AG09309 (cell line): ENCODE results near the gene KCNJ9.

Source experiments
- DNase-seq: peaks from one replicate; pipeline ENCODE4 v3.0.0-alpha.2; 2010; ENCODE audit warnings: low read depth
- H3K4me3 ChIP-seq: 2 replicates; pipeline ENCODE4 v1.5.1; 2011; ENCODE audit warnings: mild to moderate bottlenecking, low read depth, low read length, moderate library complexity; ENCODE audit not compliant: control insufficient read depth
- TF ChIP-seq, protein P1 (sequence below): IDR thresholded peaks from 2 replicates; pipeline ENCODE4 v1.5.1; 2011; ENCODE audit warnings: mild to moderate bottlenecking, low read depth, low read length, inconsistent platforms; ENCODE audit not compliant: insufficient read depth, control insufficient read depth; ENCODE audit errors: missing control alignments

KCNJ9 gene

DNA sequence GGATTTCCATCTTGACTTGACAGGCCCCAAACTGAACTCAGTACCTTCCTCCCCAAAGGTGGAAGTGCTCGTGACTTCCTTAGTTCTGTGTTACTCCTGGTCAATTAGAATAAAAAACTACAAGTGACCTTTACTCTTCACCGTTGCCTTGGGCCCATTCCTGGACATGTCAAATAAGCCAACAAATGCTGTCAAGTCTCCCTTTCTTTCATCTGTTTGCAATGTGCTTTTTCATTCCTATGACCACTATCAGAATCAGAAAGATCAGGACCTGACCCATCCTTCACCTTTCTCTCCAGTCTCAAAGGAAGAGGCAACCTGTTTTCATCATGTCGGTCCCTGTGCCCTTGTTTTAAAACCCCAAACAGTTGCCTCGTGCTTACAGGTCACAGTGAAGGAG lies 6.5 kb upstream of the KCNJ9 start:
- no peak overlapping the region for H3K4me3 ChIP-seq
- no peak for DNase-seq
- TF ChIP-seq, protein P1, sequence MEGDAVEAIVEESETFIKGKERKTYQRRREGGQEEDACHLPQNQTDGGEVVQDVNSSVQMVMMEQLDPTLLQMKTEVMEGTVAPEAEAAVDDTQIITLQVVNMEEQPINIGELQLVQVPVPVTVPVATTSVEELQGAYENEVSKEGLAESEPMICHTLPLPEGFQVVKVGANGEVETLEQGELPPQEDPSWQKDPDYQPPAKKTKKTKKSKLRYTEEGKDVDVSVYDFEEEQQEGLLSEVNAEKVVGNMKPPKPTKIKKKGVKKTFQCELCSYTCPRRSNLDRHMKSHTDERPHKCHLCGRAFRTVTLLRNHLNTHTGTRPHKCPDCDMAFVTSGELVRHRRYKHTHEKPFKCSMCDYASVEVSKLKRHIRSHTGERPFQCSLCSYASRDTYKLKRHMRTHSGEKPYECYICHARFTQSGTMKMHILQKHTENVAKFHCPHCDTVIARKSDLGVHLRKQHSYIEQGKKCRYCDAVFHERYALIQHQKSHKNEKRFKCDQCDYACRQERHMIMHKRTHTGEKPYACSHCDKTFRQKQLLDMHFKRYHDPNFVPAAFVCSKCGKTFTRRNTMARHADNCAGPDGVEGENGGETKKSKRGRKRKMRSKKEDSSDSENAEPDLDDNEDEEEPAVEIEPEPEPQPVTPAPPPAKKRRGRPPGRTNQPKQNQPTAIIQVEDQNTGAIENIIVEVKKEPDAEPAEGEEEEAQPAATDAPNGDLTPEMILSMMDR = no peak

DNA sequence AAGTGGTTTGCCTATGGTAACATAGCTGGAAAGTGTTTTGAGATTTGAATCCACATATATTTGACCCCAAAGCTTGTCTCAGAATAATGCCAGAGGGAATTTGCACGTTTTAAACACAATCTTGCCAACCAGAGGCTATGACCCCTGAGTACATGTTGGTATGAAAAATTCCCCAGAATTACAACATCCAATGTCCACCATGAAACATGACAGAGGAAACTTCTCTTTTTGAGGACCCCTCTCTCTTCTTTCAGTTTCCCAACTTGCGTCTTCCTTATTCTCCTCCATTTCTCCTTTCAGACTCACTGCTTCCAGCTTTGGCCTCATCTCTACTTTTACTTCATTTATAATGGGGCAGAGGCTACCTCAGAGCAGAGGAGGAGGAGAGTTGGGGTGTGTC lies 5.5 kb upstream of the KCNJ9 start:
- DNase-seq = no peak
- TF ChIP-seq, protein P1 = no peak
- no peak overlapping the region for H3K4me3 ChIP-seq

DNA sequence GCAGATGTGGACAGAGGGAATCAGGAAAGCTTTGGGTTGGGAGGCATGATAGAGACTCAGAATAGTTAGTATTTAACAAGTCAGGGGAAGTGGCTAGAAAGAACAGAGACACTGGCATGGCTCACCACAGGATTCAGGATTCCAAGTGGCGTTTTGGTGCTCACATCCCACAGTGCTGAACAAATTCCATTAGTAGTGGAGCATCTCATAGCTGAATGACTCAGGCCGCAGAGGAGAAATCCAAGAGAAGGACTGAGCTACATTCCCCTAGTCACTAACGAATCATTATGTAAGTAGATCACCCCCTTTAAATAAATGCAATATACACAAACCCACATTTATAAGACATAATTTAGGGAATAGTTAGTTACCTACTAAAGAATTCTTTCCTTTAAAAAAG lies 5.0 kb upstream of the KCNJ9 start:
- DNase-seq = no peak
- no peak overlapping the region for H3K4me3 ChIP-seq
- TF ChIP-seq, protein P1 = no peak

DNA sequence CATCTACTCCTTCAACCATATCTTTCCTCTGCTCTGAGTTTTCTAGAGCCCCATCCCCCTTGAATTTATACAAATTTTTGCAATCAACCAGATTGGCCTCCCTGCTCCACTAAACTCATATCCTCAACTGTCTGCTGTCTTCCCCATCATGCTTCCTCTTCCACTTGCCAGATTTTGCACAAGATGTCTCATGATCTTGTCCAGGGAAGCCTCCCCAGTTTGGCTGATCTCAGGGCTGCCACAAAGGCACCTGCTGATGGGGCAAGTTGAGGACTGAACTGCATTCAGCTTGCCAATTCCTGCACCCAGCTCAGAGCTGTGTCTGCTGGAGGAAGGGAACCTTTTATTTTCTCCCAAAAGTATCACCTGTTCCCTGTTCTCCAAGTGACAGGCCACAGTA lies 3.9 kb upstream of the KCNJ9 start:
- H3K4me3 ChIP-seq = no peak overlapping the region
- TF ChIP-seq, protein P1 = no peak
- no peak for DNase-seq

DNA sequence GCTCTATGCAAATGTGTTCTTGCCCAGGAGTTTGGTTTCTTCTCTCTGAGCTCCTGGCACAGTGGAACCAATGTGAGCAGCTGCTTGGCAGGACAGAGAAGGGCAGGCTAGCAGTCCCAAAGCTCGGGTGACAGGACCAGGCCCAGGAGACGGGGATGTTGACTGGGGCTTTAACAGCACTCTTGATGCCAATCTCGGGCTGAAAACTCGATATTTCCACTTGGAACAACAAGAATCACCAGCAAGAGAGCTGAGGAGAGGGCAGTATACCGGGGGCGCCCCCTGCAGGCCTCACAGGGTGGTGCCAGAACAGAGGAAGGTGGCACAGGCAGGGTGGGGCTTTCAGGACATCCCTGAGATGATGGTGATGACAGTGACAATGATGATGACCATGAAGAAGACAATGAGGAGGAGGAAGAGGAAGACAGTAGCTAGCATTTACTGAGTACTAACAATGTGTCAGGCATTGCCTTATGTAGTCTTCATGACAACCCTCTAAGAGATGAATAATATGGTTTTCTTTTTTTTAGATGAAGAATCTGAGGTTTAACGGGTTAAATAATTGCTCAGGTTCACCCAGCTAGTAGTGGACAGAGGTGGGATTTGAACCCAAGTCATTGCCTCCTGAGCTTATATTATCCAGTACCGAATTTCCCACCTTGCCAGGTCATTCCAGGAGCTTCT lies 2.7 kb upstream of the KCNJ9 start:
- DNase-seq = no peak
- TF ChIP-seq, protein P1 = peak; percentile 83

DNA sequence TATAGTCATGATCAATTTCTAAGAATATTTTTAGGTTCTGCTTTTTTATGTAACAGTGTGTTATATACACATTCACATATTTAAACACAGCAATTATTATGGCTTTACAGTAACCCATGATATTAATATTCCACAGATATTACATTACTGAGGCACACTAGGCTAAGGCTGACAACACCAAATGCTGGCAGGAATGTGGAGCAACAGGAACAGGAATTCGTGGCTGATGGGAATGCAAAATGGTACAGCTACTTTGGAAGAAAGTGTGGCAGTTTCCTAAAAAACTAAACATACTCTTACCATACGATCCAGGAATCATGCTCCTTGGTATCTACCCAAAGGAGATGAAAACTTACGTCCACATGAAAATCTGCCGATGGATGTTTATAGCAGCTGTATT lies 1.9 kb upstream of the KCNJ9 start:
- H3K4me3 ChIP-seq = no peak overlapping the region
- no peak for DNase-seq
- TF ChIP-seq, protein P1 = no peak

More for the DNA sequence above, 2.7 kb upstream of the KCNJ9 start:
- H3K4me3 ChIP-seq = no peak overlapping the region
